Liver (tissue), 9 donors: ENCODE results near the gene SBF2. TPM values are rescaled to one million over a fixed set of nuclear protein-coding genes. Genes with fewer than 3 reads are reported as not detected.

Experiments
- DNase-seq: peaks from one replicate; pipeline ENCODE4 v3.0.0-alpha.2; 2017; ENCODE audit warnings: low spot score
- H3K27ac ChIP-seq, 2 donors: one replicate each; pipeline ENCODE4 v1.7.0; 2013; ENCODE audit warnings: inconsistent platforms in 2 of 2, low read length in 2 of 2, control low read depth in 1 of 2, low read depth in 1 of 2, mild to moderate bottlenecking in 1 of 2
- H3K27me3 ChIP-seq, 4 donors: one replicate each; pipeline versions ENCODE4 v1.6.1 to v1.7.0; 2013; ENCODE audit warnings: low read length in 3 of 4, inconsistent platforms in 1 of 4, mild to moderate bottlenecking in 1 of 4, moderate library complexity in 1 of 4; ENCODE audit not compliant: control insufficient read depth in 4 of 4, insufficient read depth in 4 of 4
- H3K36me3 ChIP-seq, 4 donors: one replicate each; pipeline versions ENCODE4 v1.6.1 to v1.7.0; 2013; ENCODE audit warnings: low read length in 3 of 4, mild to moderate bottlenecking in 3 of 4, low read depth in 1 of 4, moderate library complexity in 1 of 4; ENCODE audit not compliant: control insufficient read depth in 4 of 4, insufficient read depth in 3 of 4
- H3K4me1 ChIP-seq, 4 donors: one replicate each; pipeline versions ENCODE4 v1.6.1 to v1.7.0; 2013; ENCODE audit warnings: low read length in 3 of 4, mild to moderate bottlenecking in 3 of 4, moderate library complexity in 1 of 4; ENCODE audit not compliant: control insufficient read depth in 4 of 4, insufficient read depth in 4 of 4
- H3K4me3 ChIP-seq, 3 donors: one replicate each; pipeline versions ENCODE4 v1.6.1 to v1.7.0; 2013; ENCODE audit warnings: low read length in 3 of 3, control low read depth in 1 of 3, low read depth in 1 of 3, mild to moderate bottlenecking in 1 of 3
- H3K9ac ChIP-seq, 2 donors: one replicate each; pipeline ENCODE4 v1.7.0; 2013; ENCODE audit warnings: low read length in 2 of 2, mild to moderate bottlenecking in 2 of 2, moderate library complexity in 2 of 2, control low read depth in 1 of 2, low read depth in 1 of 2
- H3K9me3 ChIP-seq, 4 donors: one replicate each; pipeline versions ENCODE4 v1.6.1 to v1.7.0; 2013; ENCODE audit warnings: low read length in 3 of 4; ENCODE audit not compliant: control insufficient read depth in 4 of 4
- EGR1 ChIP-seq, 2 donors: IDR thresholded peaks; 2 replicates each; pipeline ENCODE4 v1.6.1; 2016 to 2018; ENCODE audit warnings: antibody characterized with exemption in 2 of 2, low read depth in 2 of 2
- FOXA1 ChIP-seq: IDR thresholded peaks from 2 replicates; pipeline ENCODE4 v1.6.1; 2016; ENCODE audit warnings: antibody characterized with exemption
- FOXA2 ChIP-seq: IDR thresholded peaks from 2 replicates; pipeline ENCODE4 v1.6.1; 2016; ENCODE audit warnings: antibody characterized with exemption
- GABPA ChIP-seq, 2 donors: IDR thresholded peaks in 1 of 2; conservative IDR thresholded peaks in 1 of 2; 2 replicates each; pipeline ENCODE4 v1.6.1; 2016; ENCODE audit warnings: antibody characterized with exemption in 2 of 2, mild to moderate bottlenecking in 1 of 2, moderate library complexity in 1 of 2
- HNF4A ChIP-seq, 2 donors: conservative IDR thresholded peaks; 2 replicates each; pipeline ENCODE4 v1.6.1; 2016; ENCODE audit warnings: antibody characterized with exemption in 2 of 2, mild to moderate bottlenecking in 2 of 2
- HNF4G ChIP-seq: IDR thresholded peaks from 2 replicates; pipeline ENCODE4 v1.6.1; 2016; ENCODE audit warnings: antibody characterized with exemption
- JUND ChIP-seq, 2 donors: IDR thresholded peaks; 2 replicates each; pipeline ENCODE4 v1.6.1; 2016; ENCODE audit warnings: antibody characterized with exemption in 2 of 2
- MAX ChIP-seq: IDR thresholded peaks from 2 replicates; pipeline ENCODE4 v1.6.1; 2016; ENCODE audit warnings: antibody characterized with exemption
- NR2F2 ChIP-seq: IDR thresholded peaks from 2 replicates; pipeline ENCODE4 v1.6.1; 2016; ENCODE audit warnings: antibody characterized with exemption
- RAD21 ChIP-seq, 2 donors: IDR thresholded peaks; 2 replicates each; pipeline ENCODE4 v1.6.1; 2016; ENCODE audit warnings: antibody characterized with exemption in 2 of 2, mild to moderate bottlenecking in 2 of 2
- RXRA ChIP-seq, 2 donors: IDR thresholded peaks; 2 replicates each; pipeline ENCODE4 v1.6.1; 2017 to 2018; ENCODE audit warnings: antibody characterized with exemption in 2 of 2, mild to moderate bottlenecking in 1 of 2
- SP1 ChIP-seq: IDR thresholded peaks from 2 replicates; pipeline ENCODE4 v1.6.1; 2018; ENCODE audit warnings: antibody characterized with exemption, mild to moderate bottlenecking
- TAF1 ChIP-seq: conservative IDR thresholded peaks from 2 replicates; pipeline ENCODE4 v1.6.1; 2016; ENCODE audit warnings: antibody characterized with exemption, mild to moderate bottlenecking
- YY1 ChIP-seq: IDR thresholded peaks from 2 replicates; pipeline ENCODE4 v1.6.1; 2016; ENCODE audit warnings: antibody characterized with exemption, mild to moderate bottlenecking
- ZBTB33 ChIP-seq: IDR thresholded peaks from 2 replicates; pipeline ENCODE4 v1.6.1; 2016; ENCODE audit warnings: antibody characterized with exemption
- WGBS: extraction: QIAGEN DNeasy Blood & Tissue Kit; methylation state at CpG from one replicate; pipeline ENCODE4 v1.1.7; 2013; 5-methylcytosine and 5-hydroxymethylcytosine counted together
- polyA plus RNA-seq, 2 donors: library from polyadenylated mRNA; stranded (reverse) in 1 of 2; unstranded in 1 of 2; fragments of 200-250 nt in 1 of 2; fragments of >200 nt in 1 of 2; fragmentation: Nextera tagmentation in 1 of 2; extraction: Ambion mirVana in 1 of 2; gene quantifications; one replicate each; pipeline versions ENCODE4 v1.2.1 to v1.2.3, GENCODE V29; 2013 to 2015
- total RNA-seq, 2 donors: library from RNA; depleted of rRNA; stranded (reverse); fragments of >200 nt; gene quantifications; one replicate each; pipeline ENCODE4 v1.2.3, GENCODE V29; 2014
- TF ChIP-seq, protein P1 (sequence below): fragments of 150-350 bp; IDR thresholded peaks from 2 replicates; pipeline ENCODE4 v1.5.1; 2017; ENCODE audit warnings: improper control_type of control experiment, low read depth, low read length; ENCODE audit not compliant: missing input control
- TF ChIP-seq, protein P2 (sequence below): IDR thresholded peaks from 2 replicates; pipeline ENCODE4 v1.6.1; 2016; ENCODE audit warnings: antibody characterized with exemption, mild to moderate bottlenecking
- donor health status: healthy.
- donor health status: healthy.
- donor health status: healthy.
- donor health status: healthy.
- donor health status: healthy.

The SBF2 gene
- total and polyA plus RNA-seq, 4 donors, result 7.5 to 31.3 (median 14.7) TPM

DNA sequence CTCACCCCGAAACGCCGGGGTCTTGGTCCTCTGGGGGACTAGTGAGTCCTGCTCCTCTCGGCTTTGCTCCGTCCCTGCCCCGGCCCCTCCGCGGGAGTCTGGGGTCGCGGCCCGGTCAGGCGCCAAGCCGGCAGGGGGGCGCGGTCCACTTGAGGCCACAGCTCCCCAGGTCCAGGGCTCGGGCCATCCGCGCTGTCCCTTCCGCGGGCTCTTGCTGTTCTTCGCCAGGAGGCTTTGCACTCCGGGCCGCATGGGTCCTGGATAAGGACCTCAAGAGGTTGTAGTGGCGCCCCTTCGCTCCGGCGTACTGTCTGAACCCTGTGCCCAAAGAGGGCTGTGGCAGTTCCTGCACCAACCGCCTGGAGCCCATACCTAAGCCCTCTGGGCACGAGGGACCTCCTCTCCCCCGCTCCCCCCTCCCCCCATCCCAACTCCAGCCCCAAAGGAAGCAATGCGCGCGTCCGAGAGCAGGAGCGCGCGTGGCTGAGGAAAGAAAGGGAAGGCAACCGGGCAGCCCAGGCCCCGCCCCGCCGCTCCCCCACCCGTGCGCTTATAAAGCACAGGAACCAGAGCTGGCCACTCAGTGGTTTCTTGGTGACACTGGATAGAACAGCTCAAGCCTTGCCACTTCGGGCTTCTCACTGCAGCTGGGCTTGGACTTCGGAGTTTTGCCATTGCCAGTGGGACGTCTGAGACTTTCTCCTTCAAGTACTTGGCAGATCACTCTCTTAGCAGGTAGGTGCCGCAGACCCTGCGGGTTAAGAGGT, 10.7 kb upstream of the SBF2 start, which contains the start of gene ADM (continued):
- TF ChIP-seq HNF4G (no peak), ZBTB33 (peak; percentile 33), YY1 (peak; percentile 66), GABPA (IDR thresholded peaks at IDR 0.05 in 1 of 2, conservative IDR thresholded peaks at IDR 0.05 in 1 of 2) (no peak), FOXA1 (no peak)

DNA sequence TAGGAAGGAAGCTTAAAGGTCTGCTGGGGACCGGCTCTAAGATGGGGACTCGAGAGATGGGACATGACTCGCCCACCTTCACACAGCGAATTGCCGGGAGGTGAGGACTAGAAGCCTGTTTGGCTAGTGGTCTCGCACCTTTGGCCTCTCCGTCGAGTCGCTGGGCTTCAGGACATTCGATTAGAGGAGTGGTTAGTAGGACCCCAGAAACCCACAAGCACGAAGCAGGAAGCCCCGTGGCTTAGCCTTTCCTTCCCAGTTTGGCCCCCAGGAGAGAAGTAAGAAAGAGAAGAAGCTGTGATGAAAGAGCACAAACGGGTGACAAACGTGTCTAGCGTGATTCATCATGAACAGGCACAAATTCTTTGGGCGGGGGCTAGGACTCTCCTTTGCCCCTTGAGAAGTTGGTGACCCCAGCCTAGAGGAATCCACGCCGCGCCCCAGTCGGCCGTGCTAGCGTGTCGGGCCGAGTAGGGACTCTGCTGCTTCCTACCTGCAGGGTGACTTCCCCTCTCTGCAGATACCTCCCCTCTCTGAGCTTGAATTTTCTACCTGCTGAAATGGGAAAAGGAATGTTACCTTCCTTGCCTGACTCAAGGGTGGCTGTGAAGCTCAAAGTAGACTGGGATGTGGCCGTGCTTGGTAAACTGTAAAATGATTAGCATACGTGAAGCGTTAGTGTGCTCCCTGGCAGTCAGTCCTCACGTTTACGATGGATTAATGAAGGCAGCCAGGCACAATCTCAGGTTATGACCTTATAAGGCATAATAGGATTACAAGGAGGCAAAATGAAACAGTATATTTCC, 9.7 kb upstream of the SBF2 start:
- Histone ChIP-seq H3K27me3 (no peaks in the 10 kb centered on the region), H3K36me3 (no peaks in the 10 kb centered on the region), H3K9me3 (no peaks in the 10 kb centered on the region), H3K9ac (peak overlapping the region; percentile 57 to 84), H3K4me1 (peaks cover 6 to 45% (median 22%) of the 10 kb centered on the region in 4 donors), H3K27ac (peak overlapping the region; percentile 84 to 96), H3K4me3 (peak overlapping the region; percentile 51 to 73 (median 63))
- TF ChIP-seq JUND (IDR thresholded peaks at IDR 0.05), result peak in 1 of 2 donors; percentile 5
- no peak for TF ChIP-seq HNF4A (conservative IDR thresholded peaks at IDR 0.05)
- no peak for DNase-seq
- WGBS, result 6% methylated on average over 29 of the region's 29 CpGs

DNA sequence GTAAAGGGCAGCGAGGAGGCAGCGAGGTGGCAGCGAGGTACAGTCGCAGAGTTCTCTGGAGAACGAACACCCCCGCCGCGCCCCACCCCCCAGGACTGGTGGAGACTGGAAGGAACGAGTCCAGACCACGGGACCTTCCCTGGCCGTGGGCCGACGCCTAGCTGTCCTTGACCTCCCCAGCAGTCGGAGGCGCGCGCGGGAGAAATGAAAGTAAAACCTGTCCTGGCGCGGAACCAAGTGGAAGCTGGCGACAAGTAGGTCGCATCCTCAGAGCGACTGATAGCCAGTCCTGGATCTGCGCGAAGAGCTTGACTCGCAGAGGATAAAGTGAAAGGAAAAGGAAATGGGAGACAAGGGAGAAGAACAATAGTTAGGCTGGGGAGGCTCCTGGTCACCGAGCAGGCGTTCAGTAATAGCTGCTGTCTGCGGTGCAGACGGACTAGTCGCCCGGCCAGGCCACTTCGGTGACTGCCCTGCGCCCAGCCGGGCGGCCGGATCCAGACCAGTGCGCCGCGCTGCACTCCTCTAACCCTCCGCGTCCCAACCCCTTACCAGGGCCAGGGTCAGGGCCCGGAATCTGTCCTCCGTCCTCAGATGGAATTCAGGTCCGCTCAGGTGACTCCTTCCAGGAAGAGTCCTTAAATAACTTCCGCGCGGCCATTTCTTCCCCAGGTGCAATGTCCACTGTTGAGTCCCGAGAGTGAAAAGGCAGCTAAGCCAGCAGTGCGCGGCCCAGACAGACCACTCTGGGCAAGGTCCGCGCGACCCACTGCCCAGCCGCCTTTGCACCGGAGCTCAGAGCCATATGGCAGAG, 8.9 kb upstream of the SBF2 start:
- peaks cover 6 to 37% (median 19%) of the 10 kb centered on the region in 4 donors for H3K4me1 ChIP-seq
- WGBS, result under 1% methylated on average over 56 of the region's 56 CpGs
- peak; percentile 35 to 46 for TF ChIP-seq HNF4A (conservative IDR thresholded peaks at IDR 0.05)
- peak; percentile 11 to 21 for TF ChIP-seq JUND (IDR thresholded peaks at IDR 0.05)
- peak; percentile 91 for TF ChIP-seq YY1
- peak; percentile 34 to 50 for TF ChIP-seq RAD21 (IDR thresholded peaks at IDR 0.05)
- TF ChIP-seq NR2F2, result peak; percentile 89
- TF ChIP-seq SP1, result peak; percentile 72
- TF ChIP-seq TAF1, result peak; percentile 56
- no peak for TF ChIP-seq FOXA2
- TF ChIP-seq EGR1 (IDR thresholded peaks at IDR 0.05; ENCODE audit: low read depth in 2 of 2), result peak; percentile 20 to 37
- TF ChIP-seq HNF4G, result peak; percentile 14
- TF ChIP-seq, protein P1, sequence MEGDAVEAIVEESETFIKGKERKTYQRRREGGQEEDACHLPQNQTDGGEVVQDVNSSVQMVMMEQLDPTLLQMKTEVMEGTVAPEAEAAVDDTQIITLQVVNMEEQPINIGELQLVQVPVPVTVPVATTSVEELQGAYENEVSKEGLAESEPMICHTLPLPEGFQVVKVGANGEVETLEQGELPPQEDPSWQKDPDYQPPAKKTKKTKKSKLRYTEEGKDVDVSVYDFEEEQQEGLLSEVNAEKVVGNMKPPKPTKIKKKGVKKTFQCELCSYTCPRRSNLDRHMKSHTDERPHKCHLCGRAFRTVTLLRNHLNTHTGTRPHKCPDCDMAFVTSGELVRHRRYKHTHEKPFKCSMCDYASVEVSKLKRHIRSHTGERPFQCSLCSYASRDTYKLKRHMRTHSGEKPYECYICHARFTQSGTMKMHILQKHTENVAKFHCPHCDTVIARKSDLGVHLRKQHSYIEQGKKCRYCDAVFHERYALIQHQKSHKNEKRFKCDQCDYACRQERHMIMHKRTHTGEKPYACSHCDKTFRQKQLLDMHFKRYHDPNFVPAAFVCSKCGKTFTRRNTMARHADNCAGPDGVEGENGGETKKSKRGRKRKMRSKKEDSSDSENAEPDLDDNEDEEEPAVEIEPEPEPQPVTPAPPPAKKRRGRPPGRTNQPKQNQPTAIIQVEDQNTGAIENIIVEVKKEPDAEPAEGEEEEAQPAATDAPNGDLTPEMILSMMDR, result no peak
- TF ChIP-seq ZBTB33, result peak; percentile 25
- TF ChIP-seq RXRA (IDR thresholded peaks at IDR 0.05), result peak; percentile 74 to 78
- peak; percentile 62 for TF ChIP-seq MAX
- TF ChIP-seq, protein P2, sequence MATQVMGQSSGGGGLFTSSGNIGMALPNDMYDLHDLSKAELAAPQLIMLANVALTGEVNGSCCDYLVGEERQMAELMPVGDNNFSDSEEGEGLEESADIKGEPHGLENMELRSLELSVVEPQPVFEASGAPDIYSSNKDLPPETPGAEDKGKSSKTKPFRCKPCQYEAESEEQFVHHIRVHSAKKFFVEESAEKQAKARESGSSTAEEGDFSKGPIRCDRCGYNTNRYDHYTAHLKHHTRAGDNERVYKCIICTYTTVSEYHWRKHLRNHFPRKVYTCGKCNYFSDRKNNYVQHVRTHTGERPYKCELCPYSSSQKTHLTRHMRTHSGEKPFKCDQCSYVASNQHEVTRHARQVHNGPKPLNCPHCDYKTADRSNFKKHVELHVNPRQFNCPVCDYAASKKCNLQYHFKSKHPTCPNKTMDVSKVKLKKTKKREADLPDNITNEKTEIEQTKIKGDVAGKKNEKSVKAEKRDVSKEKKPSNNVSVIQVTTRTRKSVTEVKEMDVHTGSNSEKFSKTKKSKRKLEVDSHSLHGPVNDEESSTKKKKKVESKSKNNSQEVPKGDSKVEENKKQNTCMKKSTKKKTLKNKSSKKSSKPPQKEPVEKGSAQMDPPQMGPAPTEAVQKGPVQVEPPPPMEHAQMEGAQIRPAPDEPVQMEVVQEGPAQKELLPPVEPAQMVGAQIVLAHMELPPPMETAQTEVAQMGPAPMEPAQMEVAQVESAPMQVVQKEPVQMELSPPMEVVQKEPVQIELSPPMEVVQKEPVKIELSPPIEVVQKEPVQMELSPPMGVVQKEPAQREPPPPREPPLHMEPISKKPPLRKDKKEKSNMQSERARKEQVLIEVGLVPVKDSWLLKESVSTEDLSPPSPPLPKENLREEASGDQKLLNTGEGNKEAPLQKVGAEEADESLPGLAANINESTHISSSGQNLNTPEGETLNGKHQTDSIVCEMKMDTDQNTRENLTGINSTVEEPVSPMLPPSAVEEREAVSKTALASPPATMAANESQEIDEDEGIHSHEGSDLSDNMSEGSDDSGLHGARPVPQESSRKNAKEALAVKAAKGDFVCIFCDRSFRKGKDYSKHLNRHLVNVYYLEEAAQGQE, result peak; percentile 54

More for the DNA sequence above, 8.9 kb upstream of the SBF2 start:
- Histone ChIP-seq H3K36me3 (no peaks in the 10 kb centered on the region), H3K27me3 (no peaks in the 10 kb centered on the region), H3K9ac (peak overlapping the region; percentile 57 to 91), H3K4me3 (peak overlapping the region; percentile 51 to 73 (median 63)), H3K9me3 (no peaks in the 10 kb centered on the region), H3K27ac (peak overlapping the region; percentile 84 to 96)
- DNase-seq, result peak; percentile 80
